PFSK-1 (cell line): Measurements from ENCODE around the gene GASK1A.

Experiments
- FOXP2 ChIP-seq: optimal IDR thresholded peaks from 2 replicates; pipeline ENCODE3; 2011; ENCODE audit warnings: borderline replicate concordance, control low read depth, inconsistent platforms; ENCODE audit not compliant: insufficient read depth; ENCODE audit errors: extremely low read length, extremely low read depth
- POLR2AphosphoS5 ChIP-seq: IDR thresholded peaks from 2 replicates; pipeline ENCODE4 v1.6.1; 2012; ENCODE audit warnings: low read depth, mild to moderate bottlenecking, control low read depth, low read length, moderate library complexity
- SIN3A ChIP-seq: IDR thresholded peaks from 2 replicates; pipeline ENCODE4 v1.6.1; 2012; ENCODE audit warnings: mild to moderate bottlenecking, low read length, moderate library complexity, borderline replicate concordance; ENCODE audit not compliant: insufficient read depth
- TAF1 ChIP-seq: IDR thresholded peaks from 2 replicates; pipeline ENCODE4 v1.6.1; 2012; ENCODE audit warnings: low read length, control low read depth, borderline replicate concordance; ENCODE audit not compliant: insufficient read depth
- TF ChIP-seq, protein P1 (sequence below), 2 experiments: IDR thresholded peaks; 2 replicates each; pipeline versions ENCODE4 v1.6.1 to v1.8.0; 2011 to 2012; ENCODE audit warnings: low read depth in 2 of 2, low read length in 2 of 2, control low read depth in 1 of 2, inconsistent platforms in 1 of 2, mild to moderate bottlenecking in 1 of 2, moderate library complexity in 1 of 2; ENCODE audit not compliant: insufficient read depth in 1 of 2

DNA sequence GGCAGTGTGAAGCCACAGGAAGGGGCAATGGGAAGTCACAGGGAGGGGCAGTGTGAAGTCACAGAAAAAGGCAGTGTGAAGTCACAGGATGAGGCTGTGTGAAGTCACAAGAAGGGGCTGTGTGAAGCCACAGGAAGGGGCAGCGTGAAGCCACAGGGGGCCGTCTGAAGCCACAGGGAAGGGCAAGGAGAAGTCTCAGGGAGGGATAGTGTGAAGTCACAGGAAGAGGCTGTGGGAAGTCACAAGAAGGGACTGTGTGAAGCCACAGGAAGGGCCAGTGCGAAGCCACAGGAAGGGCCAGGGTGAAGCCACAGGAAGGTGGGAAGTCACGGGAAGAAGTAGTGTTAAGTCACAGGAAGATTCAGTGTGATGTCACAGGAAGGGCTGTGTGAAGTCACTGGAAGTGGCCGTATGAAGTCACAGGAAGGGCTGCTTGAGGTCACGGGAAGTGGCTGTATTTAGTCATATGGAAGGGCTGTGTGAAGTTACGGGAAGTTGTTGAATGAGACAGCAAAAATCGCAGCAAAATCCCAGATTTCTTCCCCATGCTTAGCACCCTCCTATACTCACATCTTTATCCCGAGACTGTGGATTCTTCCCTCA lies 38.6 kb downstream of the GASK1A start:
- TF ChIP-seq SIN3A (no peak), TAF1 (no peak), POLR2AphosphoS5 (no peak), FOXP2 (no peak)
- TF ChIP-seq, protein P1, sequence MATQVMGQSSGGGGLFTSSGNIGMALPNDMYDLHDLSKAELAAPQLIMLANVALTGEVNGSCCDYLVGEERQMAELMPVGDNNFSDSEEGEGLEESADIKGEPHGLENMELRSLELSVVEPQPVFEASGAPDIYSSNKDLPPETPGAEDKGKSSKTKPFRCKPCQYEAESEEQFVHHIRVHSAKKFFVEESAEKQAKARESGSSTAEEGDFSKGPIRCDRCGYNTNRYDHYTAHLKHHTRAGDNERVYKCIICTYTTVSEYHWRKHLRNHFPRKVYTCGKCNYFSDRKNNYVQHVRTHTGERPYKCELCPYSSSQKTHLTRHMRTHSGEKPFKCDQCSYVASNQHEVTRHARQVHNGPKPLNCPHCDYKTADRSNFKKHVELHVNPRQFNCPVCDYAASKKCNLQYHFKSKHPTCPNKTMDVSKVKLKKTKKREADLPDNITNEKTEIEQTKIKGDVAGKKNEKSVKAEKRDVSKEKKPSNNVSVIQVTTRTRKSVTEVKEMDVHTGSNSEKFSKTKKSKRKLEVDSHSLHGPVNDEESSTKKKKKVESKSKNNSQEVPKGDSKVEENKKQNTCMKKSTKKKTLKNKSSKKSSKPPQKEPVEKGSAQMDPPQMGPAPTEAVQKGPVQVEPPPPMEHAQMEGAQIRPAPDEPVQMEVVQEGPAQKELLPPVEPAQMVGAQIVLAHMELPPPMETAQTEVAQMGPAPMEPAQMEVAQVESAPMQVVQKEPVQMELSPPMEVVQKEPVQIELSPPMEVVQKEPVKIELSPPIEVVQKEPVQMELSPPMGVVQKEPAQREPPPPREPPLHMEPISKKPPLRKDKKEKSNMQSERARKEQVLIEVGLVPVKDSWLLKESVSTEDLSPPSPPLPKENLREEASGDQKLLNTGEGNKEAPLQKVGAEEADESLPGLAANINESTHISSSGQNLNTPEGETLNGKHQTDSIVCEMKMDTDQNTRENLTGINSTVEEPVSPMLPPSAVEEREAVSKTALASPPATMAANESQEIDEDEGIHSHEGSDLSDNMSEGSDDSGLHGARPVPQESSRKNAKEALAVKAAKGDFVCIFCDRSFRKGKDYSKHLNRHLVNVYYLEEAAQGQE (IDR thresholded peaks at IDR 0.05; ENCODE audit: insufficient read depth in 1 of 2, low read depth in 2 of 2, low read length in 2 of 2) = no peak
